A673 (cell line): ENCODE data around the gene DVL1.

Experiments used
- CTCF ChIP-seq: fragments of 300-800, 200-600 bp; sonication (generic); conservative IDR thresholded peaks from 2 replicates; pipeline ENCODE4 v1.5.1; 2017; ENCODE audit warnings: low read depth, mild to moderate bottlenecking, antibody characterized with exemption, low read length, moderate library complexity, mixed read lengths
- EZH2 ChIP-seq: fragments of 200-600 bp; sonication (generic); IDR thresholded peaks from 2 replicates; pipeline ENCODE4 v1.6.1; 2017; ENCODE audit warnings: borderline replicate concordance, low read depth, mild to moderate bottlenecking, mixed read lengths, antibody characterized with exemption, low read length; ENCODE audit not compliant: poor library complexity, severe bottlenecking

DNA sequence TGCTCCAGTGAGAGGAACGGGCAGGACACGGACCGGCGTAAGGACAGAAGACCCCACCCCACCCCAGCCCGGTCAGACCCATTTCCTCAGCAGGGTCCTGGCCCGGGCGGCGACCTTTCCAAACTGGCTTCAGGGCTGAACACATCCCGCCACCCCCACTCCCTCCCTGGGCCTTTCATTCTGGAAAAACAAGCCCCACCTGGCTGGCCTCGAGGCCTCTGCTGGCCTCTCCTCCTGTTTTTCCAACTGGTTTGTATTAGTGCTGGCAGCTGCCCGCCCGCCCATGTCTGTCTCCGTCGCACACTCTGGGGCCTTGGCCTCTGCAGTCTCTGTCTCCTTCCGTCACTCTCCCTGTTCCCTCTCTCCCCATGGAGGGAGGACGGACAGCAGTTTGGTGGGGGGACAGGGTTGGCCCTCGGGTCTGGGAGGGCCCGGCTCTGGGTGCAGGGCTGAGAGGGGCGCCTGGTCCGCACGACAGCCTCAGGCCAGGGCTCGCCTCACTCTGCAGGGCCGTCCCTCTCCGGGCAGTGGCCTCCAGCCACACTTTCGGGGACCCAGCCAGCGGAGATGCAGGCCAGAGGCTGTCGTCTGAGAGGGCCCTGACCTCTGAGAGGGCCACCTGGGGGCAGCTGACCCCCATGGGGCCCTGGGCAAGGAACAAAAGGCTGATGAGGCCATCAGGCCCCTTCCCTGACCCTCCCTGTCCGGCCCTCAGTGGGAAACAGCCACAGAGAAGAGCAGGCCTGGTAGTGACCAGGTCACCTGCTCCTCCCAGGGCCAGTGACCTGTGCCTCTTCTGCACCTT, 10.6 kb upstream of the DVL1 start:
- TF ChIP-seq CTCF (no peak), EZH2 (no peak)
